ENCODE results near the gene TULP1. TPM values are rescaled to one million over a fixed set of nuclear protein-coding genes. Genes with fewer than 3 reads are reported as not detected.

Gene TULP1
- total RNA-seq, 1 experiment from 2014 or later: not detected

DNA sequence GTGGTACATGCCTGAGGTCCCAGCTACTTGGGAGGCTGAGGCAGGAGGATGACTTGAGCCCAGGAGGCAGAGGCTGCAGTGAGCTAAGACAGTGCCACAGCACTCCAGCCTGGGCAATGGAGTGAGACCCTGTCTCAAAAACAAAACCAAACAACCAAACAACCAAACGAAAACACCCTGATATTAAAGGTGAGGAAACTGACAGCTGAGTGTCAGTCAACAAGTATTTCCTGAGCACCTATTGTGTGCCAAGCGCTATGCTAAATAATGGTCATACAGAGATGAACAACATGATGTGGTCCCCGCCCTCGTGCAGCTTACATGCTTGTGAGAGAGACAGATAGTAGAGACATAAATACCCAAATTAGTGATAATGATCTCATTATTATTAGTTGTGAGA lies 1.9 kb upstream of the TULP1 start:
- Histone ChIP-seq H3F3A (ENCODE audit: insufficient read depth, low read depth) (no peaks in the 10 kb centered on the region; the same call in 1 of the 2 replicates), H2AFZ (no peak overlapping the region), H3K9me2 (ENCODE audit: insufficient read depth) (no peaks in the 10 kb centered on the region), H4K20me1 (ENCODE audit: insufficient read depth) (no peaks in the 10 kb centered on the region), H3K79me2 (ENCODE audit: low read depth) (no peaks in the 10 kb centered on the region), H3K4me2 (no peak overlapping the region), H3K9me3 (ENCODE audit: insufficient read depth, low read depth) (no peaks in the 10 kb centered on the region), H3K4me3 (no peak overlapping the region), H3K27me3 (ENCODE audit: insufficient read depth, low read depth) (no peaks in the 10 kb centered on the region), H3K4me1 (replicated peaks; ENCODE audit: insufficient read depth) (0 out of 2 replicates have a peak, but pooled peaks cover 5% of the 10 kb centered on the region), H3K27ac (no peak overlapping the region), H3K36me3 (ENCODE audit: low read depth) (no peaks in the 10 kb centered on the region)
- no TSS peak for BruUV-seq (replicated peaks)
- TF ChIP-seq EZH2 (IDR thresholded peaks at IDR 0.05; ENCODE audit: low read depth): no peak
- TF ChIP-seq, protein P1, sequence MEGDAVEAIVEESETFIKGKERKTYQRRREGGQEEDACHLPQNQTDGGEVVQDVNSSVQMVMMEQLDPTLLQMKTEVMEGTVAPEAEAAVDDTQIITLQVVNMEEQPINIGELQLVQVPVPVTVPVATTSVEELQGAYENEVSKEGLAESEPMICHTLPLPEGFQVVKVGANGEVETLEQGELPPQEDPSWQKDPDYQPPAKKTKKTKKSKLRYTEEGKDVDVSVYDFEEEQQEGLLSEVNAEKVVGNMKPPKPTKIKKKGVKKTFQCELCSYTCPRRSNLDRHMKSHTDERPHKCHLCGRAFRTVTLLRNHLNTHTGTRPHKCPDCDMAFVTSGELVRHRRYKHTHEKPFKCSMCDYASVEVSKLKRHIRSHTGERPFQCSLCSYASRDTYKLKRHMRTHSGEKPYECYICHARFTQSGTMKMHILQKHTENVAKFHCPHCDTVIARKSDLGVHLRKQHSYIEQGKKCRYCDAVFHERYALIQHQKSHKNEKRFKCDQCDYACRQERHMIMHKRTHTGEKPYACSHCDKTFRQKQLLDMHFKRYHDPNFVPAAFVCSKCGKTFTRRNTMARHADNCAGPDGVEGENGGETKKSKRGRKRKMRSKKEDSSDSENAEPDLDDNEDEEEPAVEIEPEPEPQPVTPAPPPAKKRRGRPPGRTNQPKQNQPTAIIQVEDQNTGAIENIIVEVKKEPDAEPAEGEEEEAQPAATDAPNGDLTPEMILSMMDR (conservative IDR thresholded peaks at IDR 0.05): no peak
- DNase-seq: no peak
- ChIA-PET POLR2A (ENCODE audit: unreplicated experiment) (interaction anchor here (0.6 kb wide), 1 partner anchor 42 kb away, joined by 4 read pairs; no protein-coding TSS in a partner anchor), CTCF (no interaction called here)
- intact Hi-C loops (cut with micrococcal nuclease; ENCODE audit: unreplicated experiment): no loop called here

DNA sequence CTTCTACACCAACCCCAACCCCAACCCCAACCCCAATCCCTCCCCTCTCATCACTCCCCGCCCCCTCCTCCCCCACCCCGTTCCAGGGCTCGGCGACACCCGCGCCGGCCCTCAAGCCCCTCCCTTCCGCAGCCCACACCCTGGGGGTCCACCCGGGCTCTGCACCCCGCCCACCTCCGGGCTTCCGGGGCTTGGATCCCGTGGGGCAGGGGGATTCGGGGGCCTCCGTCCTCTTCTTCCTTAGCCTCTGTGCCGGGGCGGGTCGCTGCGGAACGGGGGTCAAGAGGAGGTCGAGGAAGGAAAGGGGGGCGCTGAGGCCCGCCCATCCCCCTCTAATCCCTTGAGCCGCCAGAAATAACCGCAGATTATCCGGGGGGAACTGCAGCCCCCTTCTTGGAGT lies 690 bp downstream of the TULP1 start:
- no peak overlapping the region for H3K27ac ChIP-seq
- no peaks in the 10 kb centered on the region for H4K20me1 ChIP-seq (ENCODE audit: insufficient read depth)
- H3K9me2 ChIP-seq (ENCODE audit: insufficient read depth): no peaks in the 10 kb centered on the region
- intact Hi-C loops (cut with micrococcal nuclease; ENCODE audit: unreplicated experiment): no loop called here
- H2AFZ ChIP-seq: no peak overlapping the region
- H3K4me2 ChIP-seq: no peak overlapping the region
- H3K27me3 ChIP-seq (ENCODE audit: insufficient read depth, low read depth): no peaks in the 10 kb centered on the region
- ChIA-PET POLR2A (ENCODE audit: unreplicated experiment) (no interaction called here), CTCF (no interaction called here)
- H3K4me1 ChIP-seq (replicated peaks; ENCODE audit: insufficient read depth): no peaks in the 10 kb centered on the region
- BruUV-seq (replicated peaks): no TSS peak
- no peak overlapping the region for H3K4me3 ChIP-seq
- H3K36me3 ChIP-seq (ENCODE audit: low read depth): no peaks in the 10 kb centered on the region
- H3F3A ChIP-seq (ENCODE audit: insufficient read depth, low read depth): no peaks in the 10 kb centered on the region; the same call in 1 of the 2 replicates
- H3K9me3 ChIP-seq (ENCODE audit: insufficient read depth, low read depth): no peaks in the 10 kb centered on the region
- no peak for DNase-seq
- H3K79me2 ChIP-seq (ENCODE audit: low read depth): no peaks in the 10 kb centered on the region
- TF ChIP-seq, protein P1 (conservative IDR thresholded peaks at IDR 0.05): no peak
- no peak for TF ChIP-seq EZH2 (IDR thresholded peaks at IDR 0.05; ENCODE audit: low read depth)

GRCh38 chr6:35511562-35511941 lies 1.1 kb downstream of the TULP1 start:
- no peak for TF ChIP-seq EZH2 (IDR thresholded peaks at IDR 0.05; ENCODE audit: low read depth)
- TF ChIP-seq, protein P1 (conservative IDR thresholded peaks at IDR 0.05): no peak
- H3K9me2 ChIP-seq (ENCODE audit: insufficient read depth): no peaks in the 10 kb centered on the region
- intact Hi-C loops (cut with micrococcal nuclease; ENCODE audit: unreplicated experiment): no loop called here
- no peaks in the 10 kb centered on the region for H4K20me1 ChIP-seq (ENCODE audit: insufficient read depth)
- CTCF ChIA-PET: no interaction called here
- DNase-seq: no peak
- POLR2A ChIA-PET (ENCODE audit: unreplicated experiment): no interaction called here
- no peaks in the 10 kb centered on the region for H3K27me3 ChIP-seq (ENCODE audit: insufficient read depth, low read depth)
- H3K79me2 ChIP-seq (ENCODE audit: low read depth): no peaks in the 10 kb centered on the region
- no peak overlapping the region for H3K4me3 ChIP-seq
- H3K27ac ChIP-seq: no peak overlapping the region
- H3K36me3 ChIP-seq (ENCODE audit: low read depth): no peaks in the 10 kb centered on the region
- H3K9me3 ChIP-seq (ENCODE audit: insufficient read depth, low read depth): no peaks in the 10 kb centered on the region
- H3F3A ChIP-seq (ENCODE audit: insufficient read depth, low read depth): no peaks in the 10 kb centered on the region; the same call in 1 of the 2 replicates
- no peak overlapping the region for H2AFZ ChIP-seq
- no peaks in the 10 kb centered on the region for H3K4me1 ChIP-seq (replicated peaks; ENCODE audit: insufficient read depth)
- H3K4me2 ChIP-seq: no peak overlapping the region
- BruUV-seq (replicated peaks): no TSS peak

All from PC-9 (cell line).